OCI-M2 (cell line): ENCODE measurements around the gene CNTNAP5.

ENCODE experiments used
- DNase-seq: peaks from one replicate; lab custom pipeline; 2025; ENCODE audit not compliant: unreplicated experiment; lab: John Stamatoyannopoulos, UW

The CNTNAP5 gene

DNA sequence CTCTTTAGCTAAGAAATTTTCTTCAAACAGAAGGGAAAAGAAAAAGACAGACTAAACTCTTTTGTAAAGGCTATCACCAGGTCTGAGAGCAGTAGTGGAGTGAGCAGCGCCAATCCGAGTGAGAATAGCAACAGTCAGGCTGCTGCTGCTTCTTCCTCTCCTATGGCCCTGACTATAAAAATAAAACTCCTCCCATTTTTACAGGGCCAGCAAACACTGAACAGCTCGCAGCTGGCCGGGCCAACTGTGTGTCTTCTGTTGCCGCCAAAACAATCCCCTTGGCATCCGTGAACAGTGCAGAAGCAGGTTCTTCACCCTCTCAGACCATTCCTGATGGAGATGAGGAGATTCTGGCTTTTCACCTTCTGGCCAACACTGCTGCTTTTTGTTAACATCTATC lies 124.5 kb downstream of the CNTNAP5 start:
- no peak for DNase-seq

DNA sequence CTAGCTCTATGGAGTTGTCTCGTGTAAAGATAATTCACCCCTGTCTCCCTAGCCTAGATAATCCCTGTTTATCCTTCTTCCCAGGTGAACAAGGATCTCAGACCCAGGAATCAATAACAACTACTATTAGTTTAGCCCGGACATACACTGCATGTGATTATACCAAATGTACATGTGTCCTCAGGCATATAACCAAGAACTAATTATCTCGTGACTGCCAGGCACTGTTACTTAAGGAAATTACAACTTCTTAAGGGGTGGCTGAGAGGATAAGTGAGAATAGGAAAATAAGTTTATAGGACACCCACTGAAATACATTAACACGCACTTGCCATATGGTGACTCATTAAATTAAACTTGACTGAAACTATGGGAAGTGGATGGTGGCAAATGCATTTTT lies 126.6 kb downstream of the CNTNAP5 start:
- no peak for DNase-seq

DNA sequence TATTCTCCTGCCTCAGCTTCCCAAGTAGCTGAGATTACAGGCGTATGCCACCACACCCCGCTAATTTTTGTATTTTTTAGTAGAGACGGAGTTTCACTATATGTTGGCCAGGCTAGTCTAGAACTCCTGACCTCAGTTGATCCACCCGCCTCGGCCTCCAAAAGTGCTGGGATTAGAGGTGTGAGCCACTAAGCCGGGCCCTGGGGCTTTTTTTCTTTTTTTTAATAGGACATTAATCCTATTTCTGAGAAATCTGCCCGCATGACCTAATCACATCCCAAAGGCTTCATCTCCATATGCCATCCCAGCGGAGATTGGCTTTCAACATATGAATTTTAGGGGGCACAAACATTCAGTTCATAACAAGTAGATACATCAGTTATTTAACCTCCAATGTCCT lies 128.6 kb downstream of the CNTNAP5 start:
- no peak for DNase-seq

DNA sequence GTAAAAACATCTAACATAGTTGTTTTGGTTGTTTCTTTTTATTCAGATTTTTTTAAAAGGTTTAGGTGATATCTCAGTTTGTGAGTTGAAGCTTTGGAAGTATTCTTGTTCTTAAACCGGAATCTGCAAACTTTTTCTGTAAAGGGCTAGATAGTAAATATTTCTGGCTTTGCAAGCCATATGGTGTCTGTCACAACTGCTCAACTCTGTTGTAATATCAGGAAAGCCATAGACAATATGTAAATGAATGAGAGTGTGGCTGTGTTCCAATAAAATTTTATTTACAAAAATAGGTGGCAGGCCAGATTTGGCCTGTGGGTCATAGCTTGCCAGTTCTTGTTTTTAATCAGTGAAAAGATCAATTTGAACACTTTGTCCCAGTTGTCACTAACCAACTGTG lies 134.1 kb downstream of the CNTNAP5 start:
- no peak for DNase-seq

DNA sequence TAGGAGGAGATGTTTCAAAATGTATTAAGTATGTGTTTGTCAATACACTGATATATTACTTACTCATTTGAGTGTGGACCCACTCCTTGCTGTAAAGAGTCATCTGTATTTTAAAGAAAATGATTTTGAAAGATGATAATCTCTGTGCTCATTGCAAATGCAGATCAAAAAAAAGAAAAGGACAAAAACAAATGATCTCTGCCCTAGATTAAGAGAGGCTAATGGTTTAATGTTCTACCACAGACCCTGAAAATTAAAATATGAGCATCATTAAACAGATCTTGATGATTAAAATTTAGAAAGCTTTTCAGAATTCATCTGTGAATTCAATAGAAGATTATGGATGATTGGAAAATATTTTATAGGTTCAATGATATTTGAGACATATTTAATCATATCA lies 136.5 kb downstream of the CNTNAP5 start:
- DNase-seq, result no peak

DNA sequence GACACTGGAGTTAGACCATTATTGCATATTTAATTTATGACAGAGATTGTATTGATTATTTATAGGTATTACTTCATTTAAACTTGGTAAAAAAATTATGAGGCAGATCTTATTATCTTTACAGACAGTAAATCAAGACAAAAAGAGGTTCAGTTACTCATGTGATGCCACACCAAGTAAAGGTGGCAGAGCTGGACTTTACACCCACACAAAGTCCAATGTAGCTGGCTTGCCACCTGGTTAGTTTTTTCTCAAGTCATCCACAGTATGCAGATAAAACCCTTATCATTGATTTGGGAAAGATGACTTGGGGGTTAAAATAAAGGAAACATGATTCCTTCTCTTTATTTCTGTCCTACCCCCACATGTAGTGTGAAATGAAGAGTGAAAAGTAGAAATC lies 137.2 kb downstream of the CNTNAP5 start:
- DNase-seq, result no peak

DNA sequence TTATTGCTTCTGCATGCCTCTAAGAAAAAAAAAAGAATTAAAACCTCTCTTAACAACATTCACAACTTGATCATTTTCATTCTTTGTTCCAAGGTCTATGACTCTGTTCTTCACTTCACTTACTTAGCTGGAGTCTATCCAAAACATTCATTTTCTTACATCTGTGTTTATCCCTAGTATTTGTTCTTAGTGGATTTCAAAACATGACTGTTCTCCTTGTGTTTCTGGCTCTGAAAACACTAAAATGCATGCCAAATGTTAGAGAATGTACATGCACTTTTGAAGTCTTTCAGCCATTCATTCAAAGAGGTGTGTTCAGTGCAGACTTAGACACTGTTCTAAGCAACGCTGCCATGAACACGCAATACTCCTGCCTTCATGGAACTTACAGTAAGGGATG lies 138.8 kb downstream of the CNTNAP5 start:
- no peak for DNase-seq

DNA sequence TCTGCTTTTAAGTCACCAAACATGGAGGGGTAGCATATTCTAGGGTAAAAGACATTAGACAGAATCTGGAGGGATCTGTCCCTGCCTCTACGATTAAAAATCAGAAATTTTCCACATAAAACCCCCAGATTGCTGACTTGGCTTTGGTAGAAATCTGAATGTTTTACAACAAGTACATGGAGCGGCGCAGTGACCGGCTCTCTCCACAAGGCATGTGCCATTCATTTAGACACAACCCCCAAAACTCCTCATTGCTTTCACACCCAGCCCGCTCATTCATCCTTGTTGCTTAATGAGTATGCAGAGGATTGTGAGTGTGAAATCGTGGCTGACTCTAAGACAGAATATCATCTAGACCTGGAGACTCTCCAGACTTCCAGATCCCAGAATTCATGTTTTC lies 140.6 kb downstream of the CNTNAP5 start:
- no peak for DNase-seq

DNA sequence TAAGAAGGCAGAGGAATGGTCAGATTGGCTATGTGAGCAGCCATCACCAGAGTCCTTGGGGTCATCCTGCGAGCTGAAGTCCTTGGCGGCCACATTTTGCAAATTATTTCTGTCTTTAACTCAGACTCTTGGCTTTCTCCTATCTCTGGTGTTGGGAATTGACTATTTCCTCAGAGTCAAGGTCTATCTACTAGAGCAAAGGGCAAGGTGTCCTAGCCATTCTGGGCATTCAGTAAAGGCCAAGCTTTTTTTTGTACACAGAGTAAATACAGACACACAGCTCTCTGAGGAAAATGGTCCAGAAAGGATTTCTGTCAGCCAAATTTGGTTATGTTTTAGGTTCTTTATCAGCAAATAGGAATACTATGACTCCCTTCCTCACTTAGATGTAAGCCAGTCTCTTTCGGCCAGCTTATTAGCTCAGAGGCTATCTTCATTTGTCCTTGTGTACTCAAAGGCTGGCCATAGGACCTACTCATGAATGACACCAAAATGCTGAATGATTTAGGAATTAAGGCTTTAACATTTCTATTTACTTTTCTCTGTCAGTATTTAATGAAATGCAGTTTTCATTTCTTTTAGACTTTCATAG lies 146.5 kb downstream of the CNTNAP5 start:
- DNase-seq, result no peak

DNA sequence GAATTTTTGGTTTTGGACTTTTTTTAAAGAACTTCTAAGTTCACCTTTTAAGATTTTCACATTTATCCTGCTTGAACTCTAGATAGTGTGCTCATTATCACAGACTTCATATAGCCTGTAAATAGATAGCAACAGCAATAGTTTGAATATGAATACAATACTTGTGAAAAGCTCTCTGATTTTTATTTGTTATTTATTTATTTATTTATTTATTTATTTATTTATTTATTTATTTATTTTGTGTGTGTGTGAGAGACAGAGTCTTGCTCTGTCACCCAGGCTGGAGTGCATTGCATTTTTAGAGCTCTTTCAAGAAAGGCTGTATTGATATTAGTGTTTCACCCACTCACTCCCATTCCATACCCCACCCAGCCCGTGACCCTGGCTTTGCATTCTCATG lies 153.6 kb downstream of the CNTNAP5 start:
- no peak for DNase-seq

DNA sequence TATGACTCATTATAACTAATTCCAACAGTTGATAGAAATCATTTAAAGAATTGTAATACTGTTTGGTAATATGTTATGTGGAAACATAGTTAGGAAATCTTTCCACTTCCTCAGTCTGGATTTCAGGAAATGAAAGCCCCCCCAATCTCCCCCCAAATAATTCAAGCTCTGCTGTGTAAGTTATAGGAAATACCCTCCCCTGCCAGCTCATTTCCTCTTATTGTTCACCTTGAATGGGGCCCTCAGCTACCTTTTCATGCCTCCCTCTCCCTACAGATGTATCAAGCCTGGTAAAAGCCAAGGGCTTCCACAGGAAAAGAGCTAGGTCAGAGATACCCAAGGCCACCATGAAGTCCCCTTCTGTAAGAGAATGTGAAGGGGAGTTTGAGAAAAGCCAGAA lies 155.5 kb downstream of the CNTNAP5 start:
- no peak for DNase-seq

DNA sequence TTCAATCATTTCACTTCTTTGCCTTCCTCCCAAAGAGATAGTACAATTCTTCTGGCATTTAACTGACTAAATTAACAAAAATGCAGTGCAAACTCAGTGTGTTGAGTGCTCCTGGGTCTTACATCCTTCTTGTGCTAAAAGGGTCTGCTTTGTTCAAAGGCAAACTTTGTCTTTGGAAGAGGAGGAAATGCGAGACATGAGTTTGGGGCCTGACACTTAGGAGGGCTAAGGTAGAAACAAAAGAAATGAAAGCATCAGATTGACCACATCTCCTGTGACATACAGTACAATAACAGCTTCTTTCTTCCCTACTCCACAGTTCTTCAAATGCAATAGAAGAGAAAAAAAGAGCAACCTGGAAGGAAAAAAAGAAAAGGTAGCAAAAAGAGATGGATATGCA lies 161.7 kb downstream of the CNTNAP5 start:
- DNase-seq, result no peak

DNA sequence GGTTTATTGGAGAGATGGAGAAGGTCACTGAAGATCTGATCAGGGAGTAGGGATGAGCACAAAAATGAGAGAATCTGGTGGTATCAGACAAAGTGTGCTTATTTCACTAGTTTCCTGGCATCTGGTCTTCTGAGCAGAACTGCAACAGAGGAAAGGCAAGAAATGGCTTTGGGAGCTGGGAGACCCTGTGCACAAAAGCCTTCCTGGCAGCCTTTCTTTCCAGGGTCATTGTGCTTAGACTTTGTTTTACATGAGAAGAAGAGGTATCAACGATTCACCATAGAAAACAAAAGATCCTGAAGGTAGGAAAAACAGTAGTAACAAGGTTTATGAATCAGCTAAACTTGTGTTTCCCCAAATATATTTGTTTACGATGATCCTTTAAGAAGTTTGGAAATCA lies 162.9 kb downstream of the CNTNAP5 start:
- DNase-seq, result no peak

DNA sequence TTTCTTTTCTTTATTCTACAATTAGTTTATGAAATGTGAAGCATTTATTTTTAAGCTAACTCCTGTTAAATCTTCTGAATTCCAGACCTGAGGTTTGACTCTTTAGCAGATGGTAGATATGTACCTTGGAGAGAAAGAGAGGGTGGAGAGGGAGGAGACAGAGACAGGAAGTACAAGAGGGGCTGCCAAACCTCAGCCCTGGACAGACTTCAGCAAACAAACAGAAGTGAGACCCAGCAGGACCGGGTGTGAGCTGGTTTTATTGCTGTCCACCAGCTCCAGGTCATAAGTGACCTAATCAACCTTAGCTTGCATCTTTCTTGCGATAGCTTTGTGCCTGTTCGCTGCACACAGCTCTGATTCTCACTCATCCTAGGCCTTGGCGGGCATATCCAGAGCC lies 168.6 kb downstream of the CNTNAP5 start:
- no peak for DNase-seq

DNA sequence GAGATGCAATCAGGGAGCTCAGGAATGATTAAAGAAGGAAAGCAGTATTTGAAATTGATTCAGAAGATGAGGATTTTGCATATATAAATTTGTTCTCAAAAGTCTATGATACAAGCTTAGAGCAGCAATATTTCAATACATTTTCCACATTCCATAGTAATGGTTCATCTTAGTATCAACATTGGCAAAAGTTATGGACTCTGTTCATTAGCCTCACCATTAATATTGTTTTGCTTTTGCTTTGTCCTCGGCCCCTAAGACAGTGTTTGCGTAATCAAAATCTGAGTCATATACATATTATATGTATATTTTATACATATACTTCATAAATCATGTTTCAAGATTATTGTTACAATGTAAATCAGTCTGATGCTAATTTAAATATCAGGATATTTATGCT lies 176.6 kb downstream of the CNTNAP5 start:
- no peak for DNase-seq

DNA sequence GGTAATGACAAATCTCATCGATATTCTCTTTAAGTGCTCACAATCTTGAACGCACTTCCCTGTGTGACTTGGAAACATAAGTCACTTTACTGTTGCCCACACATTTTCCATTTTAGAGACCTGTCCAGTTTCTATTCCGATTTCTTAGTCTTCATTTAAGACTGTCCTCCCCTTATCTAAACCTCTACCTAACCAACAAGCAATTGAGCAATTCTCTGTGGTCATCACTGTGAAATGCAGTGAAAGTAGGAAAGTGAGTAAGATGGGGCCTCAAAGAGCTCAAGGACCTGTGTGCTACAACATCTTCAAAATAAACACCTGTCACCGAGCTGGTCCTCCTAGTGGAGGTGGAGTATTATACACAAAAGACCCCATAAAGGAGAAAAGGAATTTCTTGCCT lies 184.4 kb downstream of the CNTNAP5 start:
- DNase-seq, result no peak

DNA sequence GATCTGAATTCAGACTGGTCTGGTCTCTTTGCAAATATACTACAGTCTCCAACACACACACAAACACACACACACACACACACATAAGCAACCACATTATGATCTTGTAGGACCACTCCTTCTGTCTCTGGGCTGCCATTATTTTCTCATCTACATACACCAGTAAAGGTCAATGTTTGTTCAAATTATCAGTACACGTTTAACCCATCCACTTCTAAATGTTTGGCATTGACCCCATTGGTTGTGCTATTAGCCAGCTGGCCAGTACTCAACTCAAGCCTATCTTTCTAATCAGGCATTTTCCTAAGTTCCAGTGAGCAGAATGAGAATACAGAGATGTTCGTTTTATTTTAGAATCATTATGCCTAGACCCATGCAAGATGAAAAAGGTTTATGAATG lies 186.4 kb downstream of the CNTNAP5 start:
- no peak for DNase-seq

DNA sequence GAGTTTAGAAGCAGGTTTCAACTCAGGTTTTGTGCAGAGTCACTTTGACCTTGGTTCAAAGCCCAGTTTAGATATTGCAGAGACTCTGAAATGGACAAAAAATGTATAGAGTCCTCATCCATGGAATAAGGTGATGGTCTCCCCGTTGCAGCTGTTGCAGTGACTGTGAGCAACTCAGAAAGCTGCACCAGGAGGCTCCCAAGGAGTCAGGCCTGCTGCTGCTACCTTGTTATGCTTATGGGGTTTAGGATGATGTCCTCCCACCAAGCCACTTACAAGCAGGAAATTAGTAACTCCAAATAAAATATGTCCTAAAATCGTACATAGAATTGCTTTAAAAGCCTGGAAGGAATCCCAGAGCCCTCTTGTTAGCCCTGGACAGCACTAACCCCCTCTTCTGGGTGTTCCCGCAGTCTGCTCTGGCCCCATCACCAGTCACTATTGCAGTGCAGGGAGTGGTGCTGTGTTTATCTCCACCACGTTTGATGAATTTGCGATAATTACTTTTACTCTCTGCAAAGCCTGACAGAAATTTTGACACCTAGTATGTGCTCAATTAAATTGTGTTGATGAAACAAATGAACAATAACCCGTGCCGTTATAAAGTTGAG lies 189.0 kb downstream of the CNTNAP5 start:
- no peak for DNase-seq

DNA sequence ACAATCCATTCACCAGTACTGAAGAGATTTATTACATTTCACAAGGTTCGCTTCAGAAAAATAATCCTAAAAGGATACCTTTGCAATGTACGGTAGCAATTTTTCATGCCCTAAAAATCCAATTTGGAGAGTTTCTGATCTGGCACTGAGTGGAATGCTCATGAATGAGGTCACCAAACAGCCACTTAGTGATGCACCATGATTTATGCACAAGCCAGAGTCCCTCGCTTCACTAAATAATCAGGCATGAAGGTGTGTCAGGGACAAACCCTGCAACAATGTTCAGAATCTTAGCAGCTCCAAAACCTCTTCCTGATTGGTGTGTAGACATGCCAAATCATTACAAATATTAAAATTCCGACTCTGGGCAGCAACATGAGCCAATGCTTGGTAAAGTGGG lies 221.1 kb downstream of the CNTNAP5 start:
- DNase-seq, result no peak

DNA sequence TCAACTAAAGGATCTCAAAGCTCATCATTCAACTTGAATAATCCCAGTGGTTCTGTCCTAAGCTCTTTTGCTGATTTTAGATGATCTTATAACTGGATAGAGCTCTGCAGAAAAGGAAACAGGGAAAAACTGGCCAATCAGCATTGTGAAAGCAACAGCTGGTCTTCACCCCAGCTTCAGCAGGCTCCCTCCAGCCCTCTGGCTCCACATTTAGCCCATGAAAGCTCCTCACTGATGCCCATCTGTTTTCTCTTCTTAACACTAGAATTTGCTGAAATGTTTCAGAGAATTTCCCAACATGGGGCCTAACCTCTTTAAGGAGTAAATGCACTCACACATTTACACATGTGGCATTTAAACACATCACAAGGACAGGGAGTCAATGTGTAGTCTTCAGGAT lies 223.3 kb downstream of the CNTNAP5 start:
- DNase-seq, result no peak

DNA sequence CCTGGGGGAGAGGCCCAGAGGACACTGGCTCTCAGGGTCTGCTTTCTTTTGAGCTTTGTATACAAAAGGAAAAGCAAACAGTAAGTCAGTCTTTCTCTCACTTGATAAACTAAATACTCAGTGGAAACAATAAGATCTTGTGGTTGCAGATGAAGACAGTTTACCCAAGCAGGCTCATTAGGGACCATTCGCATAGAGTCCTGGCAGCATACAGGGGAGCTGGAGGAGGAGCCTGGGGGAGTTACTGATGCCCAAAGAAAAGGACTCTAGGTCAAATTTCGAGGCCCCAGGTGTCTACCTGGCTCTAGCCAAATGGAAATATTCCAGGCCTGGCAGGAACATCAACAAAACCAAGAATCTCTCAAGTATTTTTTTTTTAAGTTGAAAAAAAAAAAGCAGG lies 225.3 kb downstream of the CNTNAP5 start:
- no peak for DNase-seq

DNA sequence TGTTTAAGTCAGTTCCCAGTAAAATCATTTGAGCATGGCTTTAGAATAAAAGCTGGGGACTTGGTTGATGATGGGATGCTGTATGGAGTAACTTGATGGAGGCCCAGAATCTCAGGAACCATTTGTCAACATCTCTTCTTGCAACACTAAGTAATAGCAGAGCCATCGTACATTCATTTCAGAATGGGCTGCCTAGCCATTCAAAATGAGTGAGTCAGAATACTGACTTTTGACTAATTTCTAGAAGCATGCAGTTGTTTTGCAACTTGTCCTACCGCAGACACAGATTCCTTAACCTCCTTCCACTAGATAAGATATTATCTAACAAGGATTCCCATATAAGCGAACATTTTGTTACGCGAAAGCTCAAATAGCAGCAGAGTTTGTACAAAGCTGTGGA lies 229.5 kb downstream of the CNTNAP5 start:
- DNase-seq, result no peak

DNA sequence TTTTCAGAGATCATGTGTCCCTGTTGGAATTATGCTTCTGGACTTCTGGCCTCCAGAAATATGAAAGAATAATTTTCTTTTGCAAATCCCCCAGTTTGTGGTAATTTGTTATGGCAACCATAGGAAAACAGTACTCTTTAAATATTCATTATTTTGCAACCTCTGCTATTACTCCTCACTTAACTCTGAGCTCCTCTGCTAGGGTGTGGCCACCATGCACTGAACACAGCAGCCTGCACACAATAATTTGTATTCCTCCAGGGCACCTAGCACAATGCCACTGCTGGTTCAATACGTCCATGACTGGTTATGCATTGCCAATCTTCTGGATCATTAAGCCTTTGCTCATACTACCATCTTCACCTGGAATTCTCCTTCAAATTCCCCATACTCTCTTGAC lies 232.0 kb downstream of the CNTNAP5 start:
- no peak for DNase-seq
